MM.1S (cell line): ENCODE data around the gene TMPRSS9.

ENCODE experiments used
- DNase-seq: peaks from one replicate; pipeline ENCODE4 v3.0.0-alpha.2; 2015
- H2AFZ ChIP-seq: fragments of 300-600 bp; sonication (generic); 2 replicates; pipeline ENCODE4 v1.6.0; 2016; ENCODE audit warnings: antibody characterized with exemption, low read length
- H3F3A ChIP-seq: fragments of 300-600 bp; sonication (generic); 2 replicates; pipeline ENCODE4 v1.6.1; 2016; ENCODE audit warnings: mild to moderate bottlenecking, antibody characterized with exemption, low read length, moderate library complexity, mixed read lengths; ENCODE audit not compliant: insufficient read depth
- H3K27ac ChIP-seq: fragments of 300-600 bp; sonication (generic); 2 replicates; pipeline ENCODE4 v1.5.1; 2016; ENCODE audit warnings: mild to moderate bottlenecking, low read length
- H3K27me3 ChIP-seq: fragments of 300-600 bp; sonication (generic); replicated peaks from 2 replicates; pipeline ENCODE4 v1.6.0; 2016; ENCODE audit warnings: low read length; ENCODE audit not compliant: insufficient read depth
- H3K36me3 ChIP-seq: fragments of 300-600 bp; sonication (generic); replicated peaks from 2 replicates; pipeline ENCODE4 v1.6.1; 2016; ENCODE audit warnings: mild to moderate bottlenecking, low read length, mixed read lengths; ENCODE audit not compliant: insufficient read depth
- H3K4me1 ChIP-seq: fragments of 300-600 bp; sonication (generic); 2 replicates; pipeline ENCODE4 v1.6.1; 2016; ENCODE audit warnings: low read length, mixed read lengths
- H3K4me2 ChIP-seq: fragments of 300-600 bp; sonication (generic); 2 replicates; pipeline ENCODE4 v1.6.0; 2016; ENCODE audit warnings: low read depth, low read length
- H3K4me3 ChIP-seq: fragments of 300-600 bp; sonication (generic); 2 replicates; pipeline ENCODE4 v1.5.1; 2016; ENCODE audit warnings: low read length, mixed read lengths
- H3K79me2 ChIP-seq: fragments of 300-600 bp; sonication (generic); 2 replicates; pipeline ENCODE4 v1.6.1; 2016; ENCODE audit warnings: mixed run types, low read length, mixed read lengths
- H3K9ac ChIP-seq: fragments of 300-600 bp; sonication (generic); 2 replicates; pipeline ENCODE4 v1.6.1; 2016; ENCODE audit warnings: low read length, mixed read lengths
- H3K9me2 ChIP-seq: fragments of 300-600 bp; sonication (generic); replicated peaks from 2 replicates; pipeline ENCODE4 v1.6.1; 2016; ENCODE audit warnings: mild to moderate bottlenecking, low read length, mixed read lengths; ENCODE audit not compliant: insufficient read depth
- H3K9me3 ChIP-seq: fragments of 300-600 bp; sonication (generic); replicated peaks from 2 replicates; pipeline ENCODE4 v1.6.1; 2016; ENCODE audit warnings: mild to moderate bottlenecking, low read length, mixed read lengths; ENCODE audit not compliant: insufficient read depth
- H4K20me1 ChIP-seq: fragments of 300-600 bp; sonication (generic); 2 replicates; pipeline ENCODE4 v1.6.1; 2016; ENCODE audit warnings: mild to moderate bottlenecking, low read length, moderate library complexity, mixed read lengths; ENCODE audit not compliant: insufficient read depth
- EZH2 ChIP-seq: fragments of 300-600 bp; sonication (generic); optimal IDR thresholded peaks from 2 replicates; pipeline ENCODE3; 2017; ENCODE audit warnings: low read depth, mild to moderate bottlenecking, antibody characterized with exemption, low read length, mixed read lengths
- EZH2phosphoT487 ChIP-seq: fragments of 300-600 bp; sonication (generic); IDR thresholded peaks from 2 replicates; pipeline ENCODE4 v1.6.1; 2018; ENCODE audit warnings: antibody characterized with exemption, low read length
- TF ChIP-seq, protein P1 (sequence below): fragments of 300-600 bp; sonication (generic); IDR thresholded peaks from 2 replicates; pipeline ENCODE4 v1.5.1; 2016; ENCODE audit warnings: antibody characterized with exemption, low read length, mixed read lengths

TMPRSS9 gene

DNA sequence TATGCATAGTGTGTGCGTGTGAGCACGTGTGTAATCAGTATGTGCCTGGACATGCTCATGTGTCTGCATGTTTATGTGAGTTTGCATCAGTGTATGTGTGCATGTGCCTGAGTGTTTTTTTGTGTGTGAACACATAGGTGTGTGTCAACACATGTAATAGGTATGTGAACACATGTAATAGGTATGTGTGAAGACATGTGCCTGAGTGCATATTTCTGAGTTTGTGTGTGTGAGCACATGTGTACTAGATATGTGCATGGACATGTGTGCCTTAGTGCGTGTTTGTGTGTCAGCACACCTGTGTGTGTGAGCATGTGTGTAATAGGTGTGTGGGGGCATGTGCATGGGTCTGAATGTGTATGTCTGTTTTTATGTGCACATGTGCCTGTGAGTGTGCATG lies 24.2 kb upstream of the TMPRSS9 start:
- H3F3A ChIP-seq: peaks cover 32% of the 10 kb centered on the region
- no peak for DNase-seq
- no peak overlapping the region for H3K4me2 ChIP-seq
- no peaks in the 10 kb centered on the region for H3K27me3 ChIP-seq
- H3K9me2 ChIP-seq: no peaks in the 10 kb centered on the region
- H2AFZ ChIP-seq: no peak overlapping the region
- H3K27ac ChIP-seq: no peak overlapping the region
- peaks cover 29% of the 10 kb centered on the region for H3K4me1 ChIP-seq
- H4K20me1 ChIP-seq: no peaks in the 10 kb centered on the region
- H3K4me3 ChIP-seq: no peak overlapping the region
- H3K36me3 ChIP-seq: 0 out of 2 replicates have a peak, but pooled peaks cover 6% of the 10 kb centered on the region
- H3K9me3 ChIP-seq: no peaks in the 10 kb centered on the region
- H3K79me2 ChIP-seq: peaks cover 78% of the 10 kb centered on the region
- TF ChIP-seq EZH2: no peak
- TF ChIP-seq, protein P1, sequence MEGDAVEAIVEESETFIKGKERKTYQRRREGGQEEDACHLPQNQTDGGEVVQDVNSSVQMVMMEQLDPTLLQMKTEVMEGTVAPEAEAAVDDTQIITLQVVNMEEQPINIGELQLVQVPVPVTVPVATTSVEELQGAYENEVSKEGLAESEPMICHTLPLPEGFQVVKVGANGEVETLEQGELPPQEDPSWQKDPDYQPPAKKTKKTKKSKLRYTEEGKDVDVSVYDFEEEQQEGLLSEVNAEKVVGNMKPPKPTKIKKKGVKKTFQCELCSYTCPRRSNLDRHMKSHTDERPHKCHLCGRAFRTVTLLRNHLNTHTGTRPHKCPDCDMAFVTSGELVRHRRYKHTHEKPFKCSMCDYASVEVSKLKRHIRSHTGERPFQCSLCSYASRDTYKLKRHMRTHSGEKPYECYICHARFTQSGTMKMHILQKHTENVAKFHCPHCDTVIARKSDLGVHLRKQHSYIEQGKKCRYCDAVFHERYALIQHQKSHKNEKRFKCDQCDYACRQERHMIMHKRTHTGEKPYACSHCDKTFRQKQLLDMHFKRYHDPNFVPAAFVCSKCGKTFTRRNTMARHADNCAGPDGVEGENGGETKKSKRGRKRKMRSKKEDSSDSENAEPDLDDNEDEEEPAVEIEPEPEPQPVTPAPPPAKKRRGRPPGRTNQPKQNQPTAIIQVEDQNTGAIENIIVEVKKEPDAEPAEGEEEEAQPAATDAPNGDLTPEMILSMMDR: no peak
- TF ChIP-seq EZH2phosphoT487: no peak
- H3K9ac ChIP-seq: no peak overlapping the region

DNA sequence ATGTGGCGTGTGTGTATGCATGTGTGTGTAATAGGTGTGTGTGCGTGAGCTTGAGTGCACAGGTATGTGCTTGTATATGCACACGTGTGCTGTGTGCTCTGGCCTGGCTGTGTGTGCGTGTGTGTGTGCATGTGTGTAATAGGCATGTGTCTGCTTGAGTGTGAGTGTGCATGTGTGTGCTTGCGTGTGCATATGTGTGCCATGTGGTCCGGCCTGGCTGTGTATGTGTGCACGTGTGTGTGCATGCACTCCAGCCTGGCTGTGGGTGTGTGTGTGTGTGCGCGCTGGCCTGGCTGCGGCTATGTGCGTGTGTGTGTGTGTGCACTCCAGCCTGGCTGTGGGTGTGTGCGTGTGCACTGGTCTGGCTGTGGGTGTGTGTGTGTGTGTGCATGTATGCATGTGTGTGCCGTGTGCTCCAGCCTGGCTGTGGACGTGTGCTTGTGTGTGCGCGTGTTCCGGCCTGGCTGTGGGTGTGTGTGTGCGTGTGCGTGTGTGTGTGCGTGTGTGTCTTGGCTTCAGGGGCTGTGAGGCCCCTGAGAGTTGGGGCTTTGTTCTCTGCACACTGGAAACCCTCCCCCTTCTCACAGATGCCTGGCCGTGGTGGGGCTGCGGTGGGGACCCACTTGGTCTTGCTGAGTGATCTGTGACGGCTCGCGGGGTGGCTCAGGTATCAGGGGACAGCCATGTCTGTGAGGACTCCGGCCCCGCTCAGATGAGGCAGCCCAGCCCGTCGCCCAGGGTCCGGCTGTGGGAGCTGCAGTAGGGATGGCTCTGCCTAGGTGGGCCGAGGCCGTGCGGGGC lies 23.3 kb upstream of the TMPRSS9 start:
- H3K4me1 ChIP-seq: peaks cover 21% of the 10 kb centered on the region
- no peaks in the 10 kb centered on the region for H3K27me3 ChIP-seq
- H3K4me3 ChIP-seq: no peak overlapping the region
- no peaks in the 10 kb centered on the region for H3K9me2 ChIP-seq
- H4K20me1 ChIP-seq: no peaks in the 10 kb centered on the region
- TF ChIP-seq EZH2phosphoT487: no peak
- no peak for TF ChIP-seq EZH2
- TF ChIP-seq, protein P1: no peak
- no peak overlapping the region for H3K4me2 ChIP-seq
- no peaks in the 10 kb centered on the region for H3K9me3 ChIP-seq
- peaks cover 23% of the 10 kb centered on the region for H3F3A ChIP-seq
- no peak overlapping the region for H2AFZ ChIP-seq
- no peak overlapping the region for H3K9ac ChIP-seq
- no peak overlapping the region for H3K27ac ChIP-seq
- 0 out of 2 replicates have a peak, but pooled peaks cover 6% of the 10 kb centered on the region for H3K36me3 ChIP-seq
- peaks cover 69% of the 10 kb centered on the region for H3K79me2 ChIP-seq
- DNase-seq: no peak

DNA sequence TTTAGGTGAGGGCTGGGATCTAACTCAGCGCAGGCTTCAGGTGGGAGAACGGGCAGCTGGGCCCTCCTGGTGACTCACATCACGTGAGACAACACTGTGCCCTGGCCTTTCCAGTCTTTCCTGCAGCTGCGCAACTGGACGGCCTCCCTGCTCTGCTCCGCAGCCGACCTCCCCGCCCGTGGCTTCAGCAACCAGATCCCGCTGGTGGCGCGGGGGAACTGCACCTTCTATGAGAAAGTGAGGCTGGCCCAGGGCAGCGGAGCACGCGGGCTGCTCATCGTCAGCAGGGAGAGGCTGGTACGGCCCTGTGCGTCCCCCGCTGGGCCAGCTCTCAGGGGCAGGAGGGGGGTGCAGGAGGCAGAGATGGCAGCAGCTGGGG lies 22.7 kb upstream of the TMPRSS9 start:
- Histone ChIP-seq H2AFZ (no peak overlapping the region), H3K4me2 (no peak overlapping the region), H3K36me3 (0 out of 2 replicates have a peak, but pooled peaks cover 6% of the 10 kb centered on the region), H3K9me3 (no peaks in the 10 kb centered on the region), H3K4me3 (no peak overlapping the region), H3K79me2 (peaks cover 63% of the 10 kb centered on the region), H3K9me2 (no peaks in the 10 kb centered on the region), H3F3A (peaks cover 18% of the 10 kb centered on the region), H3K9ac (no peak overlapping the region), H3K4me1 (peaks cover 15% of the 10 kb centered on the region), H3K27ac (no peak overlapping the region), H3K27me3 (no peaks in the 10 kb centered on the region), H4K20me1 (no peaks in the 10 kb centered on the region)
- TF ChIP-seq EZH2phosphoT487: no peak
- no peak for TF ChIP-seq EZH2
- TF ChIP-seq, protein P1: no peak
- no peak for DNase-seq
